GM18868 (cell line): ENCODE measurements around the gene TIMM44.

Source experiments
- ATAC-seq: cut with Tn5 transposase; IDR thresholded peaks from one replicate; pipeline ENCODE4 v1.9.1; 2021; ENCODE audit warnings: mild to moderate bottlenecking, moderate library complexity; ENCODE audit not compliant: unreplicated experiment

The TIMM44 gene

GRCh38 chr19:7943444-7944176, at the start of gene TIMM44:
TIMM44 (minus strand) TSS chr19:7943666; CDS start chr19:7943651, 15 bp downstream.
- ATAC-seq = peak; percentile 95

GRCh38 chr19:7992575-7992974, 49.1 kb upstream of the TIMM44 start:
- no peak for ATAC-seq

GRCh38 chr19:7989071-7989575, 45.7 kb upstream of the TIMM44 start:
- no peak for ATAC-seq

GRCh38 chr19:7988307-7988706, 44.8 kb upstream of the TIMM44 start:
- ATAC-seq = no peak

GRCh38 chr19:7987114-7987768, 43.8 kb upstream of the TIMM44 start:
- no peak for ATAC-seq

- ATAC-seq = no peak
Observed at GRCh38 chr19:7986321-7987113, 43.1 kb upstream of the TIMM44 start.

GRCh38 chr19:7985481-7985911, 42.0 kb upstream of the TIMM44 start:
- ATAC-seq = no peak

GRCh38 chr19:7983995-7984837, 40.8 kb upstream of the TIMM44 start:
- ATAC-seq = no peak

GRCh38 chr19:7983286-7983950, 40.0 kb upstream of the TIMM44 start:
- no peak for ATAC-seq

GRCh38 chr19:7982651-7983099, 39.2 kb upstream of the TIMM44 start:
- ATAC-seq = no peak

GRCh38 chr19:7982103-7982502, 38.6 kb upstream of the TIMM44 start:
- no peak for ATAC-seq

GRCh38 chr19:7981661-7982060, 38.2 kb upstream of the TIMM44 start:
- no peak for ATAC-seq

GRCh38 chr19:7981199-7981598, 37.7 kb upstream of the TIMM44 start:
- ATAC-seq = no peak

GRCh38 chr19:7980635-7981121, 37.2 kb upstream of the TIMM44 start:
- no peak for ATAC-seq

- no peak for ATAC-seq
Observed at GRCh38 chr19:7980168-7980567, 36.7 kb upstream of the TIMM44 start.

GRCh38 chr19:7979559-7979958, 36.1 kb upstream of the TIMM44 start:
- no peak for ATAC-seq

GRCh38 chr19:7979011-7979410, 35.5 kb upstream of the TIMM44 start:
- no peak for ATAC-seq

GRCh38 chr19:7978179-7978825, 34.8 kb upstream of the TIMM44 start:
- ATAC-seq = no peak

GRCh38 chr19:7977723-7978040, 34.2 kb upstream of the TIMM44 start:
- ATAC-seq = no peak
